A549 (cell line): Measurements from ENCODE around the gene LRIG3. TPM values are rescaled to one million over a fixed set of nuclear protein-coding genes. Genes with fewer than 3 reads are reported as not detected.

Experiments used
- ATAC-seq, 2 experiments: fragments of 200-7000 bp in 1 of 2; fragments of >200 bp in 1 of 2; cut with Nextera tagmentation in 1 of 2; cut with Tn5 transposase in 1 of 2; 3 replicates each; pipeline versions ENCODE4 v1.8.0 to v1.9.1; 2018 to 2020; ENCODE audit warnings: mild to moderate bottlenecking in 1 of 2, moderate library complexity in 1 of 2
- CTCF ChIA-PET: fragments of 300-600 bp; sonication (Branson Sonifier 250); formaldehyde crosslinking; extraction: SDS; loops from one replicate; lab custom pipeline; 2021; ENCODE audit warnings: antibody characterized with exemption, inconsistent platforms; lab: Yijun Ruan, JAX
- POLR2A ChIA-PET: fragments of 350-600 bp; formaldehyde crosslinking; extraction: SDS; loops from one replicate; lab custom pipeline; 2021; ENCODE audit warnings: antibody characterized with exemption, inconsistent platforms; lab: Yijun Ruan, JAX
- DNase-seq, 2 experiments: peaks; one replicate each; pipeline versions ENCODE4 v3.0.0 to v3.0.0-alpha.2; 2011 to 2016; ENCODE audit warnings: low read depth in 1 of 2, low spot score in 1 of 2
- FAIRE-seq: peaks from 2 replicates; lab custom pipeline; 2011; peaks lifted over from hg19 to GRCh38; lab: Jason Lieb, UNC
- H3K27ac ChIP-seq, 2 experiments: fragments of >200 bp; sonication (Bioruptor Twin); formaldehyde crosslinking; 3 replicates each; pipeline ENCODE4 v1.5.1; 2016 to 2017
- H3K4me1 ChIP-seq: fragments of >200 bp; sonication (Bioruptor Twin); formaldehyde crosslinking; 3 replicates; pipeline ENCODE4 v1.6.1; 2016
- H3K4me2 ChIP-seq: fragments of >200 bp; sonication (Bioruptor Twin); formaldehyde crosslinking; 3 replicates; pipeline ENCODE4 v1.6.1; 2016
- H3K4me3 ChIP-seq: fragments of >200 bp; sonication (Bioruptor Twin); formaldehyde crosslinking; 3 replicates; pipeline ENCODE4 v1.5.1; 2016
- H3K9me3 ChIP-seq: fragments of >200 bp; sonication (Bioruptor Twin); formaldehyde crosslinking; 3 replicates; pipeline ENCODE4 v1.6.1; 2016
- CBX2 ChIP-seq: fragments of 200-600 bp; sonication (generic); IDR thresholded peaks from 2 replicates; pipeline ENCODE4 v1.6.1; 2016; ENCODE audit warnings: low read depth, mild to moderate bottlenecking, borderline replicate concordance
- CHD2 ChIP-seq: fragments of 150-350 bp; IDR thresholded peaks from 2 replicates; pipeline ENCODE4 v1.6.1; 2014; ENCODE audit warnings: low read length; ENCODE audit not compliant: partially characterized antibody
- ELK1 ChIP-seq: fragments of 150-350 bp; IDR thresholded peaks from 2 replicates; pipeline ENCODE4 v1.6.1; 2014; ENCODE audit warnings: low read depth, mild to moderate bottlenecking, low read length
- FOSB ChIP-seq: fragments of 250-450 bp; sonication (Bioruptor Pico); IDR thresholded peaks from 2 replicates; pipeline ENCODE4 v1.5.0; 2020; ENCODE audit warnings: mild to moderate bottlenecking, moderate library complexity
- FOXS1 ChIP-seq: fragments of 250-450 bp; sonication (Bioruptor Pico); IDR thresholded peaks from 2 replicates; pipeline ENCODE4 v1.5.0; 2020; ENCODE audit warnings: mild to moderate bottlenecking, moderate library complexity
- GATA3 ChIP-seq: IDR thresholded peaks from 2 replicates; pipeline ENCODE4 v1.6.1; 2012; ENCODE audit warnings: borderline replicate concordance
- HES2 ChIP-seq: fragments of >200 bp; sonication (Bioruptor Twin); formaldehyde crosslinking; IDR thresholded peaks from 2 replicates; pipeline ENCODE4 v1.6.1; 2016
- JUNB ChIP-seq: fragments of >200 bp; sonication (Bioruptor Twin); formaldehyde crosslinking; IDR thresholded peaks from 2 replicates; pipeline ENCODE4 v1.6.1; 2016
- KDM1A ChIP-seq: fragments of 200-600 bp; sonication (generic); IDR thresholded peaks from 2 replicates; pipeline ENCODE4 v1.6.1; 2016; ENCODE audit warnings: low read depth, mild to moderate bottlenecking
- MAX ChIP-seq: IDR thresholded peaks from 2 replicates; pipeline ENCODE4 v1.6.1; 2012
- NPAS2 ChIP-seq: fragments of 250-450 bp; sonication (Bioruptor Pico); IDR thresholded peaks from 2 replicates; pipeline ENCODE4 v1.8.0; 2022; ENCODE audit warnings: mild to moderate bottlenecking, moderate library complexity, borderline replicate concordance
- POLR2A ChIP-seq: IDR thresholded peaks from 2 replicates; pipeline ENCODE4 v1.6.1; 2012; ENCODE audit warnings: mild to moderate bottlenecking, low read length
- RAD21 ChIP-seq, 2 experiments: fragments of >200 bp in 1 of 2; sonication (Bioruptor Twin) in 1 of 2; formaldehyde crosslinking in 1 of 2; IDR thresholded peaks in 1 of 2; conservative IDR thresholded peaks in 1 of 2; 2 replicates in 1 of 2; 3 replicates in 1 of 2; pipeline ENCODE4 v1.6.1; 2012 to 2018; ENCODE audit warnings: inconsistent platforms in 1 of 2
- RARB ChIP-seq: fragments of 250-450 bp; sonication (Bioruptor Pico); IDR thresholded peaks from 2 replicates; pipeline ENCODE4 v1.8.0; 2021; ENCODE audit warnings: mild to moderate bottlenecking, moderate library complexity
- RFX5 ChIP-seq: fragments of 450-650 bp; IDR thresholded peaks from 2 replicates; pipeline ENCODE4 v1.7.1; 2014; ENCODE audit warnings: antibody characterized with exemption, mild to moderate bottlenecking, moderate library complexity
- RNF2 ChIP-seq: fragments of 200-600 bp; sonication (generic); IDR thresholded peaks from 2 replicates; pipeline ENCODE4 v1.6.1; 2016; ENCODE audit warnings: low read depth, mild to moderate bottlenecking, antibody characterized with exemption, moderate library complexity, borderline replicate concordance
- SREBF2 ChIP-seq: fragments of 450-650 bp; IDR thresholded peaks from 2 replicates; pipeline ENCODE4 v1.6.1; 2014; ENCODE audit warnings: mild to moderate bottlenecking, moderate library complexity
- TP53 ChIP-seq: fragments of 250-450 bp; sonication (Bioruptor Pico); IDR thresholded peaks from 2 replicates; pipeline ENCODE4 v1.5.0; 2021; ENCODE audit warnings: mild to moderate bottlenecking, moderate library complexity
- ZNF302 ChIP-seq: fragments of 250-450 bp; sonication (Bioruptor Pico); IDR thresholded peaks from 2 replicates; pipeline ENCODE4 v1.9.0; 2021; ENCODE audit warnings: inconsistent platforms, mild to moderate bottlenecking, moderate library complexity
- ZSCAN20 ChIP-seq: fragments of 250-450 bp; sonication (Bioruptor Pico); IDR thresholded peaks from 2 replicates; pipeline ENCODE4 v1.8.0; 2022; ENCODE audit warnings: mild to moderate bottlenecking, moderate library complexity
- WGBS: methylation state at CpG from one replicate; pipeline ENCODE4 v1.1.6; 2017; ENCODE audit errors: missing lambda C conversion rate; 5-methylcytosine and 5-hydroxymethylcytosine counted together
- polyA plus RNA-seq, 4 experiments: library from polyadenylated mRNA; depleted of rRNA in 3 of 4; stranded (reverse); fragments of >200 nt; fragmentation: RNase III in 1 of 4; extraction: RNeasy Plus Mini Kit Qiagen cat#74134 plus additional on column Dnase treatment in 1 of 4; gene quantifications; 2 replicates in 3 of 4; 3 replicates in 1 of 4; pipeline ENCODE4 v1.2.3, GENCODE V29; 2011 to 2017
- TF ChIP-seq, protein P1 (sequence below): fragments of 250-450 bp; sonication (Bioruptor Pico); IDR thresholded peaks from 2 replicates; pipeline ENCODE4 v1.5.0; 2021; ENCODE audit warnings: mild to moderate bottlenecking, moderate library complexity, borderline replicate concordance
- TF ChIP-seq, protein P2 (sequence below): IDR thresholded peaks from 2 replicates; pipeline ENCODE4 v1.6.1; 2012; ENCODE audit warnings: low read depth, borderline replicate concordance

The LRIG3 gene
- polyA plus RNA-seq, 2 of the 4 experiments (the other 2 are of a cell fraction): 3.7 to 16.4 TPM

- FAIRE-seq: no peak
- 48% methylated on average over 3 of the region's 3 CpGs for WGBS
- CTCF ChIA-PET: no interaction called here
Observed at GRCh38 chr12:58934528-58934927, 14.2 kb upstream of the LRIG3 start.

GRCh38 chr12:58932806-58933681, 12.7 kb upstream of the LRIG3 start:
- no peak for TF ChIP-seq ZNF302 (CRISPR knock-in tag)
- ATAC-seq: no peak
- no peak for FAIRE-seq
- H3K4me3 ChIP-seq: no peak overlapping the region
- H3K9me3 ChIP-seq: no peaks in the 10 kb centered on the region
- no peak overlapping the region for H3K27ac ChIP-seq
- no peak overlapping the region for H3K4me2 ChIP-seq
- ChIA-PET CTCF (interaction anchor here (0.7 to 1.6 kb wide), 3 partner anchors 9 to 153 kb away, joined by 3 to 4 read pairs (median 4); no protein-coding TSS in a partner anchor), POLR2A (no interaction called here)
- no peaks in the 10 kb centered on the region for H3K4me1 ChIP-seq
- no peak for DNase-seq
- WGBS: 75% methylated on average over 8 of the region's 8 CpGs

More at GRCh38 chr12:58934528-58934927, 14.2 kb upstream of the LRIG3 start:
- Histone ChIP-seq H3K9me3 (no peaks in the 10 kb centered on the region), H3K4me1 (no peaks in the 10 kb centered on the region), H3K27ac (no peak overlapping the region), H3K4me3 (no peak overlapping the region), H3K4me2 (no peak overlapping the region)
- DNase-seq: no peak
- no peak for TF ChIP-seq RFX5
- TF ChIP-seq, protein P1, sequence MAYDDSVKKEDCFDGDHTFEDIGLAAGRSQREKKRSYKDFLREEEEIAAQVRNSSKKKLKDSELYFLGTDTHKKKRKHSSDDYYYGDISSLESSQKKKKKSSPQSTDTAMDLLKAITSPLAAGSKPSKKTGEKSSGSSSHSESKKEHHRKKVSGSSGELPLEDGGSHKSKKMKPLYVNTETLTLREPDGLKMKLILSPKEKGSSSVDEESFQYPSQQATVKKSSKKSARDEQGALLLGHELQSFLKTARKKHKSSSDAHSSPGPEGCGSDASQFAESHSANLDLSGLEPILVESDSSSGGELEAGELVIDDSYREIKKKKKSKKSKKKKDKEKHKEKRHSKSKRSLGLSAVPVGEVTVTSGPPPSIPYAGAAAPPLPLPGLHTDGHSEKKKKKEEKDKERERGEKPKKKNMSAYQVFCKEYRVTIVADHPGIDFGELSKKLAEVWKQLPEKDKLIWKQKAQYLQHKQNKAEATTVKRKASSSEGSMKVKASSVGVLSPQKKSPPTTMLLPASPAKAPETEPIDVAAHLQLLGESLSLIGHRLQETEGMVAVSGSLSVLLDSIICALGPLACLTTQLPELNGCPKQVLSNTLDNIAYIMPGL (CRISPR knock-in tag): no peak
- no peak for TF ChIP-seq RARB (CRISPR knock-in tag)
- no peak for TF ChIP-seq ELK1
- no peak for TF ChIP-seq SREBF2
- POLR2A ChIA-PET: no interaction called here
- no peak for ATAC-seq

- H3K27ac ChIP-seq: no peak overlapping the region
- H3K4me2 ChIP-seq: no peak overlapping the region
- WGBS: 74% methylated on average over 4 of the region's 4 CpGs
- no peaks in the 10 kb centered on the region for H3K9me3 ChIP-seq
- CTCF ChIA-PET: interaction anchor here (0.7 kb wide), 1 partner anchor 391 kb away, joined by 3 read pairs; no protein-coding TSS in a partner anchor
- FAIRE-seq: no peak
- no peaks in the 10 kb centered on the region for H3K4me1 ChIP-seq
- peak in 1 of 2 experiments; percentile 12 for DNase-seq
- TF ChIP-seq CHD2: no peak
- TF ChIP-seq TP53 (CRISPR knock-in tag): no peak
- no peak for TF ChIP-seq RNF2
- no peak for TF ChIP-seq ZSCAN20 (CRISPR knock-in tag)
- TF ChIP-seq HES2: no peak
- TF ChIP-seq RAD21 (conservative IDR thresholded peaks at IDR 0.05 in 1 of 2, IDR thresholded peaks at IDR 0.05 in 1 of 2): peak in 1 of 2 experiments; percentile 29; a peak in 1 of 5 replicates
- TF ChIP-seq JUNB: no peak
- TF ChIP-seq, all 56 proteins: peak for 1
- H3K4me3 ChIP-seq: no peak overlapping the region
- POLR2A ChIA-PET: no interaction called here
- ATAC-seq: no peak
Observed at GRCh38 chr12:58931518-58931917, 11.2 kb upstream of the LRIG3 start.

GRCh38 chr12:58930770-58931324, 10.5 kb upstream of the LRIG3 start:
- FAIRE-seq: no peak
- no peak overlapping the region for H3K4me3 ChIP-seq
- TF ChIP-seq RARB (CRISPR knock-in tag) (no peak), POLR2A (no peak), FOSB (no peak), NPAS2 (CRISPR knock-in tag) (no peak), FOXS1 (no peak), CBX2 (no peak), KDM1A (no peak), SREBF2 (no peak), JUNB (no peak), MAX (no peak), GATA3 (no peak)
- TF ChIP-seq, protein P2, sequence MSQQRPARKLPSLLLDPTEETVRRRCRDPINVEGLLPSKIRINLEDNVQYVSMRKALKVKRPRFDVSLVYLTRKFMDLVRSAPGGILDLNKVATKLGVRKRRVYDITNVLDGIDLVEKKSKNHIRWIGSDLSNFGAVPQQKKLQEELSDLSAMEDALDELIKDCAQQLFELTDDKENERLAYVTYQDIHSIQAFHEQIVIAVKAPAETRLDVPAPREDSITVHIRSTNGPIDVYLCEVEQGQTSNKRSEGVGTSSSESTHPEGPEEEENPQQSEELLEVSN: no peak
- TF ChIP-seq, all 56 proteins: peak for 0
- DNase-seq: no peak
- POLR2A ChIA-PET: no interaction called here
- ATAC-seq: no peak
- Histone ChIP-seq H3K4me2 (no peak overlapping the region), H3K27ac (no peak overlapping the region), H3K9me3 (no peaks in the 10 kb centered on the region), H3K4me1 (no peaks in the 10 kb centered on the region)
- WGBS: 89% methylated on average over 2 of the region's 2 CpGs
- CTCF ChIA-PET: interaction anchor here (0.7 kb wide), 1 partner anchor 390 kb away, joined by 3 read pairs; no protein-coding TSS in a partner anchor
